Measurements from ENCODE around the gene SDHAF3.

Gene SDHAF3

DNA sequence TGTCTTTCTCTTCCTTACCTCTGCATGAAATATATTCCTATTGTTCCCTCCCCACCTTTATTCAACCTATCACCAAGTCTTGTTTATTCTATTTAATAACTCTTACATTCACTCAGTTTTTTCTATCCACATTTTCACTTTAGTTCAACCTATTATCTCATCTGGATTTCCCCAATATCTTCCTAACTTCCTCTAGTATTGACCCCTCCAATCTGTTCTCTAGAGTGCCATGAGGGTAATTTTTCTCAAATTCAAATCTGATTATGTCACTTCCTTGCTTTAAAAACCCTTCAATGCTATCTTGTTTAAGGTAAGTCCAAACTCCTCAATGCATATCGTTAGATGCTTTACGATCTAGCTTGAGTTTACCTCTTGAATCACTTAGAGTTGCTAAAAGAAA is 86.5 kb downstream of the SDHAF3 start:
- no peaks in the 10 kb centered on the region for H3K27me3 ChIP-seq
- no peaks in the 10 kb centered on the region for H3K4me1 ChIP-seq (ENCODE audit: control insufficient read depth in 1 of 2, insufficient read depth in 1 of 2, low read depth in 1 of 2, low read length in 1 of 2)
- TF ChIP-seq, protein P1, sequence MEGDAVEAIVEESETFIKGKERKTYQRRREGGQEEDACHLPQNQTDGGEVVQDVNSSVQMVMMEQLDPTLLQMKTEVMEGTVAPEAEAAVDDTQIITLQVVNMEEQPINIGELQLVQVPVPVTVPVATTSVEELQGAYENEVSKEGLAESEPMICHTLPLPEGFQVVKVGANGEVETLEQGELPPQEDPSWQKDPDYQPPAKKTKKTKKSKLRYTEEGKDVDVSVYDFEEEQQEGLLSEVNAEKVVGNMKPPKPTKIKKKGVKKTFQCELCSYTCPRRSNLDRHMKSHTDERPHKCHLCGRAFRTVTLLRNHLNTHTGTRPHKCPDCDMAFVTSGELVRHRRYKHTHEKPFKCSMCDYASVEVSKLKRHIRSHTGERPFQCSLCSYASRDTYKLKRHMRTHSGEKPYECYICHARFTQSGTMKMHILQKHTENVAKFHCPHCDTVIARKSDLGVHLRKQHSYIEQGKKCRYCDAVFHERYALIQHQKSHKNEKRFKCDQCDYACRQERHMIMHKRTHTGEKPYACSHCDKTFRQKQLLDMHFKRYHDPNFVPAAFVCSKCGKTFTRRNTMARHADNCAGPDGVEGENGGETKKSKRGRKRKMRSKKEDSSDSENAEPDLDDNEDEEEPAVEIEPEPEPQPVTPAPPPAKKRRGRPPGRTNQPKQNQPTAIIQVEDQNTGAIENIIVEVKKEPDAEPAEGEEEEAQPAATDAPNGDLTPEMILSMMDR (IDR thresholded peaks at IDR 0.05), result no peak
- no peak overlapping the region for H3K4me3 ChIP-seq (ENCODE audit: low read depth in 1 of 2, low read length in 1 of 2)
- no peak overlapping the region for H3K27ac ChIP-seq
- H3K9me3 ChIP-seq, result no peaks in the 10 kb centered on the region
- H3K36me3 ChIP-seq, result no peaks in the 10 kb centered on the region

DNA sequence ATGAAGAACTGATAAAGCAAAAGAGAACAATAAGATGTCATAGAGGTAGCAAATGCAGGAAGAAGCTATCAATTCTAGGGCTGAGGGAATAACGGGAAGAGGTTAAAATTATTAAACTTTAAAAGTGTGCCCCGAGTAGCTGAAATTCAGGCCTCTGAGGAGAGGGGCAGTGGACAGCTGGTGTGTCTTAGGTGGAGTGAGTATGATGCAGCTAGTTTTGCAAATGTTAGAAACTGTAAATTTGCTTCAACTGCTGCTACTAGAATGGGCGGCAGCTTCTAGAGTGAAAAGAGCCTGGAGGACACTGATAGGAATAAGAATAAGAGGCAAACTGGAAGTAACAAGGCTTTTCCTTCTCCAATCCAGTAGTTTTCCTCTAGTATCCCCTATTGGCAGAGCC is 87.3 kb downstream of the SDHAF3 start:
- Histone ChIP-seq H3K36me3 (no peaks in the 10 kb centered on the region), H3K27me3 (no peaks in the 10 kb centered on the region), H3K4me1 (ENCODE audit: control insufficient read depth in 1 of 2, insufficient read depth in 1 of 2, low read depth in 1 of 2, low read length in 1 of 2) (no peaks in the 10 kb centered on the region), H3K4me3 (ENCODE audit: low read depth in 1 of 2, low read length in 1 of 2) (no peak overlapping the region), H3K27ac (no peak overlapping the region), H3K9me3 (no peaks in the 10 kb centered on the region)
- TF ChIP-seq, protein P1 (IDR thresholded peaks at IDR 0.05), result no peak

DNA sequence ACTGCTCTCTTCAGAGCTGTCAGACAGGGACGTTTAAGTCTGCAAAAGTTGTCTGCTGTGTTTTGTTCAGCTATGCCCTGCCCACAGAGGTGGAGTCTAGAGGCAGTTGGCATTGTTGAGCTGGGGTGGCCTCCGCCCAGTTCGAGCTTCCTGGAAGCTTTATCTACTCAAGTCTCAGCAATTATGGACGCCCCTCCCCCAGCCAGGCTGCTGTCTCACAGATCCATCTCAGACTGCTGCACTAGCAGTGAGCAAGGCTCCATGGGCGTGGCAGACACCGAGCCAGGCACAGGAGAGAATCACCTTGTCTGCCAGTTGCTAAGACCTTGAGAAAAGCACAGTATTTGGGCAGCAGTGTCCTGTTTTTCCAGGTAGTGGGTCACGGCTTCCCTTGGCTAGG is 98.1 kb downstream of the SDHAF3 start:
- H3K4me3 ChIP-seq (ENCODE audit: low read depth in 1 of 2, low read length in 1 of 2), result no peak overlapping the region
- no peak overlapping the region for H3K27ac ChIP-seq
- H3K36me3 ChIP-seq, result no peaks in the 10 kb centered on the region
- TF ChIP-seq, protein P1 (IDR thresholded peaks at IDR 0.05), result no peak
- H3K4me1 ChIP-seq (ENCODE audit: control insufficient read depth in 1 of 2, insufficient read depth in 1 of 2, low read depth in 1 of 2, low read length in 1 of 2), result no peaks in the 10 kb centered on the region
- no peaks in the 10 kb centered on the region for H3K9me3 ChIP-seq
- H3K27me3 ChIP-seq, result no peaks in the 10 kb centered on the region

DNA sequence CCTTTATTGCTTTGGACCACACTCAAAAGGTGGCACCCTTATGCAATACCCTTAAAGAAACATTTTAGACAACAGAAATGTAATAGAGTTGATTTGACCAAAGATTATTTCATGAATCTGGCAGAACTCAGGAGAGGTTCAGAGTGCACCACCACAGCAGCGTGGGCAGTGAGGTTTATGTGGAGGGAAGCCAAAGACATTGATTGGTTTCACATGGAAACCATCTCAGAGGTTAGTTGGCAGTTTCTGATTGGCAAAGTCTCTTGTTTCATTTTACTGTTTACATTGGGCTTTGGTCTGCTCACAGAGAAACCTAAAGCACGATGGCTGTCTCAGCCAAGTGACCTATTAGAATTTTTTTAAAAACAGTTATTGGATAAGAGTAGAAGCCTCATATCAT is 101.3 kb downstream of the SDHAF3 start:
- no peaks in the 10 kb centered on the region for H3K4me1 ChIP-seq (ENCODE audit: control insufficient read depth in 1 of 2, insufficient read depth in 1 of 2, low read depth in 1 of 2, low read length in 1 of 2)
- no peaks in the 10 kb centered on the region for H3K9me3 ChIP-seq
- no peaks in the 10 kb centered on the region for H3K36me3 ChIP-seq
- no peaks in the 10 kb centered on the region for H3K27me3 ChIP-seq
- H3K4me3 ChIP-seq (ENCODE audit: low read depth in 1 of 2, low read length in 1 of 2), result no peak overlapping the region
- H3K27ac ChIP-seq, result no peak overlapping the region
- TF ChIP-seq, protein P1 (IDR thresholded peaks at IDR 0.05), result no peak

DNA sequence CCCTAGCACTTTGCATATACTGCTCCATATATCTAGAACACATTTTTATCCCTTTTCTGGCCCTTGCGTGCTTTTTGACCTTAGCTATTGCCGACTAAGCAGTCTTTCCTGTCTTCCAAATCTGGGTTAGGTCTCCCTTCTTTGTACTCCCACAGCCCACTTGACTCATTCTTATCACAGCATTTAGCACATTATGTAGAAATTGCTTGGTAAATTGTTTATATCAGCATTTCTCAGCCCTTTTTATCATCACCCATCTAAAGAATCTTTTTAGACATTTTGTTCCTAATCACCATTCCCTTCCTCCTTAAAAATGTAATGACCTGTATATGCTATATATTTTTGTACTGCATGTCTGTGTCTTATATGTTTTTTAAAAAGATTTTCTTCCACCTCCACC is 101.7 kb downstream of the SDHAF3 start:
- Histone ChIP-seq H3K27ac (no peak overlapping the region), H3K9me3 (no peaks in the 10 kb centered on the region), H3K4me1 (ENCODE audit: control insufficient read depth in 1 of 2, insufficient read depth in 1 of 2, low read depth in 1 of 2, low read length in 1 of 2) (no peaks in the 10 kb centered on the region), H3K4me3 (ENCODE audit: low read depth in 1 of 2, low read length in 1 of 2) (no peak overlapping the region), H3K36me3 (no peaks in the 10 kb centered on the region), H3K27me3 (no peaks in the 10 kb centered on the region)
- TF ChIP-seq, protein P1 (IDR thresholded peaks at IDR 0.05), result no peak

DNA sequence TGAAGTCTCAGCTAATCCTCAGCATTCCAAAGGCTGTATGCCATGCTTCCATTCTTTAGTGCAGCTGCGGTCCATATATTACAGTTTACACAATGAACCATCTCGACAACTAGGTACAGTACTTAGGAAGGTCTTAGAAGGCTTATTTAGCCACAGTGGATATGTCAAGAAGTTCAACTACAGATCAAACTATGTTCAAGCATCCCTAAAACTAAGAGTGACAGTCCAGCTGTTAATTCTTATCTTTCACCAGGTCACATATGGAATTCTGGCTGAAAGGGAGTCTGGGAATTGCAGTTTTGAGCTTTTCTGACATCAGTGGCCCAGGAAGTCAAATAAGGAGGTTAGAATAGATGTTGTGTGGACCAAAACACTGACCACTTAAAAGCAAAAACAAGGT is 106.8 kb downstream of the SDHAF3 start:
- H3K36me3 ChIP-seq, result no peaks in the 10 kb centered on the region
- H3K9me3 ChIP-seq, result no peaks in the 10 kb centered on the region
- TF ChIP-seq, protein P1 (IDR thresholded peaks at IDR 0.05), result no peak
- H3K27me3 ChIP-seq, result no peaks in the 10 kb centered on the region
- no peak overlapping the region for H3K4me3 ChIP-seq (ENCODE audit: low read depth in 1 of 2, low read length in 1 of 2)
- no peak overlapping the region for H3K27ac ChIP-seq
- H3K4me1 ChIP-seq (ENCODE audit: control insufficient read depth in 1 of 2, insufficient read depth in 1 of 2, low read depth in 1 of 2, low read length in 1 of 2), result no peaks in the 10 kb centered on the region

Measured in neutrophil (primary cell).